K562 (cell line): ENCODE data around the gene MYO3B. TPM values are rescaled to one million over a fixed set of nuclear protein-coding genes. Genes with fewer than 3 reads are reported as not detected.

ENCODE experiments used
- BRD4 ChIP-seq: fragments of 200-600 bp; sonication (generic); IDR thresholded peaks from 2 replicates; pipeline ENCODE4 v1.6.1; 2017; ENCODE audit warnings: inconsistent platforms
- MXI1 ChIP-seq: IDR thresholded peaks from 2 replicates; pipeline ENCODE4 v1.6.1; 2011; ENCODE audit warnings: low read depth, mild to moderate bottlenecking, improper control_type of control experiment, low read length
- POLR2G ChIP-seq: fragments of 200-400 bp; formaldehyde crosslinking; IDR thresholded peaks from 2 replicates; pipeline ENCODE4 v1.6.1; 2017; ENCODE audit warnings: low read depth, mild to moderate bottlenecking, antibody characterized with exemption, low read length, moderate library complexity
- RERE ChIP-seq: sonication (generic); formaldehyde crosslinking; IDR thresholded peaks from 2 replicates; pipeline ENCODE4 v1.8.0; 2023; ENCODE audit warnings: missing genetic modification reagents, mild to moderate bottlenecking, borderline replicate concordance
- TBP ChIP-seq: optimal IDR thresholded peaks from 2 replicates; pipeline ENCODE3; 2011; ENCODE audit warnings: low read depth, low read length, improper control_type of control experiment
- TCF3 ChIP-seq: sonication (generic); formaldehyde crosslinking; IDR thresholded peaks from 2 replicates; pipeline ENCODE4 v1.4.0; 2020; ENCODE audit warnings: mild to moderate bottlenecking, missing genetic modification reagents
- ZBTB12 ChIP-seq: fragments of 250-450 bp; sonication (Bioruptor Pico); IDR thresholded peaks from 2 replicates; pipeline ENCODE4 v1.4.0; 2020
- ZBTB43 ChIP-seq: sonication (generic); formaldehyde crosslinking; IDR thresholded peaks from 2 replicates; pipeline ENCODE4 v1.8.0; 2023; ENCODE audit warnings: mild to moderate bottlenecking, missing genetic modification reagents
- ZEB2 ChIP-seq: fragments of 450-650 bp; IDR thresholded peaks from 2 replicates; pipeline ENCODE4 v1.6.1; 2016
- polyA plus RNA-seq, 8 experiments: library from polyadenylated mRNA; depleted of rRNA in 4 of 8; stranded (reverse) in 5 of 8; unstranded in 3 of 8; fragments of >200 nt; fragmentation: Nextera tagmentation in 2 of 8; fragmentation: Illumina TruSeq in 1 of 8; extraction: Ambion mirVana in 2 of 8; extraction: Trizol in 1 of 8; gene quantifications; 2 replicates each; pipeline versions ENCODE4 v1.2.1 to v1.2.3, GENCODE V29; 2011 to 2014; ENCODE audit warnings: inconsistent platforms in 1 of 8, missing spikeins in 1 of 8
- total RNA-seq, 7 experiments: library from RNA; depleted of rRNA in 6 of 7; stranded (reverse); fragments of >200 nt in 6 of 7; fragmentation: Illumina TruSeq in 2 of 7; extraction: Trizol in 2 of 7; gene quantifications; 2 replicates each; pipeline versions ENCODE4 v1.2.1 to v1.2.3, GENCODE V29; 2011 to 2021; ENCODE audit warnings: low replicate concordance in 1 of 7
- TF ChIP-seq, protein P1 (sequence below), 3 experiments: fragments of 200-800 bp in 1 of 3; sonication (Bioruptor generic) in 1 of 3; sonication (generic) in 1 of 3; formaldehyde crosslinking in 1 of 3; IDR thresholded peaks; 2 replicates each; pipeline versions ENCODE4 v1.6.1 to v1.8.0; 2016 to 2022; ENCODE audit warnings: mild to moderate bottlenecking in 2 of 3, missing compliant biosample characterization in 2 of 3, missing genetic modification characterization in 2 of 3, missing genetic modification reagents in 1 of 3
- TF ChIP-seq, protein P2 (sequence below): fragments of 450-650 bp; IDR thresholded peaks from 2 replicates; pipeline ENCODE4 v1.6.1; 2017; ENCODE audit warnings: antibody characterized with exemption

Gene MYO3B
- total and polyA plus RNA-seq, 9 of the 15 experiments (the other 6 are each of a cell fraction or from before 2014, with no cell fraction given) = 2.7 to 6.5 (median 3.6) TPM

GRCh38 chr2:170394641-170395387 lies 216.9 kb downstream of the MYO3B start (continued):
- peak; percentile 37; the same call in 1 of the 2 replicates for TF ChIP-seq TCF3
- no peak for TF ChIP-seq MXI1
- no peak for TF ChIP-seq RERE (CRISPR knock-in tag)
- TF ChIP-seq, protein P1, sequence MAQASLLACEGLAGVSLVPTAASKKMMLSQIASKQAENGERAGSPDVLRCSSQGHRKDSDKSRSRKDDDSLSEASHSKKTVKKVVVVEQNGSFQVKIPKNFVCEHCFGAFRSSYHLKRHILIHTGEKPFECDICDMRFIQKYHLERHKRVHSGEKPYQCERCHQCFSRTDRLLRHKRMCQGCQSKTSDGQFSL (CRISPR knock-in tag; IDR thresholded peaks at IDR 0.05) = no peak
- TF ChIP-seq, protein P1 (tag; IDR thresholded peaks at IDR 0.05) = no peak
- TF ChIP-seq BRD4 = no peak
- TF ChIP-seq POLR2G = no peak
- TF ChIP-seq, protein P2, sequence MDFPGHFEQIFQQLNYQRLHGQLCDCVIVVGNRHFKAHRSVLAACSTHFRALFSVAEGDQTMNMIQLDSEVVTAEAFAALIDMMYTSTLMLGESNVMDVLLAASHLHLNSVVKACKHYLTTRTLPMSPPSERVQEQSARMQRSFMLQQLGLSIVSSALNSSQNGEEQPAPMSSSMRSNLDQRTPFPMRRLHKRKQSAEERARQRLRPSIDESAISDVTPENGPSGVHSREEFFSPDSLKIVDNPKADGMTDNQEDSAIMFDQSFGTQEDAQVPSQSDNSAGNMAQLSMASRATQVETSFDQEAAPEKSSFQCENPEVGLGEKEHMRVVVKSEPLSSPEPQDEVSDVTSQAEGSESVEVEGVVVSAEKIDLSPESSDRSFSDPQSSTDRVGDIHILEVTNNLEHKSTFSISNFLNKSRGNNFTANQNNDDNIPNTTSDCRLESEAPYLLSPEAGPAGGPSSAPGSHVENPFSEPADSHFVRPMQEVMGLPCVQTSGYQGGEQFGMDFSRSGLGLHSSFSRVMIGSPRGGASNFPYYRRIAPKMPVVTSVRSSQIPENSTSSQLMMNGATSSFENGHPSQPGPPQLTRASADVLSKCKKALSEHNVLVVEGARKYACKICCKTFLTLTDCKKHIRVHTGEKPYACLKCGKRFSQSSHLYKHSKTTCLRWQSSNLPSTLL = no peak
- no peak for TF ChIP-seq ZBTB12 (CRISPR knock-in tag)
- TF ChIP-seq ZBTB43 (CRISPR knock-in tag) = no peak
- no peak for TF ChIP-seq ZEB2
- TF ChIP-seq TBP = no peak
